BLaER1 treated with 17β-estradiol and CSF1 and Interleukin-3, amounts not matched to agents 10 nM and 100 nM (cell line): ENCODE data around the gene BRCA1.
"Not testable (repeated sequence)": the region's sequence is repeated elsewhere in the genome, so short reads cannot be mapped to it uniquely, and the experiment has no call there.

ENCODE experiments used
- H3K27ac ChIP-seq, 11 experiments: shearing (Covaris generic); formaldehyde crosslinking; 2 replicates each; pipeline ENCODE4 v1.8.1; 2022
- H3K27me3 ChIP-seq, 11 experiments: shearing (Covaris generic); formaldehyde crosslinking; 2 replicates each; pipeline ENCODE4 v1.8.1; 2022
- H3K36me3 ChIP-seq, 11 experiments: shearing (Covaris generic); formaldehyde crosslinking; 2 replicates each; pipeline ENCODE4 v1.8.1; 2022
- H3K4me1 ChIP-seq, 10 experiments: shearing (Covaris generic); formaldehyde crosslinking; 2 replicates each; pipeline ENCODE4 v1.8.1; 2022
- H3K4me2 ChIP-seq, 11 experiments: shearing (Covaris generic); formaldehyde crosslinking; 2 replicates each; pipeline ENCODE4 v1.8.1; 2022
- H3K4me3 ChIP-seq, 10 experiments: shearing (Covaris generic); formaldehyde crosslinking; 2 replicates each; pipeline ENCODE4 v1.8.1; 2022
- H3K9ac ChIP-seq, 11 experiments: shearing (Covaris generic); formaldehyde crosslinking; 2 replicates each; pipeline ENCODE4 v1.8.1; 2022
- H3K9me3 ChIP-seq, 11 experiments: shearing (Covaris generic); formaldehyde crosslinking; replicated peaks in 1 of 11; 2 replicates each; pipeline ENCODE4 v1.8.1; 2022
- H4K20me1 ChIP-seq, 11 experiments: shearing (Covaris generic); formaldehyde crosslinking; 2 replicates each; pipeline ENCODE4 v1.8.1; 2022
- Cebpa-rat ChIP-seq, 11 experiments: shearing (Covaris generic); IDR thresholded peaks; 2 replicates each; pipeline ENCODE4 v1.8.1; 2022

Gene BRCA1

DNA sequence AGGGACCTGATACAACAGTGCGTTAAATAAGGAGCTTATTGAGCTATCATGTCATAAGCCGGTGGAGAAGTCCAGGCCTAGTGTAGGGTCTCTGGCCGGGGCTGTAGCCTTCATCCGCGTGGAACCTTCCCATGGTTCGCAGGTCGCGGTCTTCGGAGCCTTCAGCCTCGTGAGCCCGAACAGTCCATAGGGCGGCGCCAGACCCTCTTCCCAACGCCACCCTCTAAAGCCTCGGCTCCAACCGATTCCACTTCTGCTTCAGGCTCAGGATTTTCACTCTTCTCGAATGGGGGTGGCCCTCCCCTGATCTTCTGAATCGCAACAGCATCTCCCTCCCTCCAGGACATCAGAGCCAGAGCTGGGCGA is 10.3 kb upstream of the BRCA1 start:
- no peak for TF ChIP-seq Cebpa-rat (IDR thresholded peaks at IDR 0.05)
- H3K27me3 ChIP-seq, result no peaks in the 10 kb centered on the region
- H3K9me3 ChIP-seq, result no peaks in the 10 kb centered on the region
- peaks cover 0 to 5% (median 0%) of the 10 kb centered on the region in 11 experiments; a peak in 2 of 22 replicates for H4K20me1 ChIP-seq
- H3K9ac ChIP-seq, result peak overlapping the region in 2 of 11 experiments; percentile 6 to 54; a peak in 1 of 22 replicates
- H3K4me2 ChIP-seq, result peak overlapping the region in 8 of 11 experiments; percentile 16 to 45 (median 32); a peak in 13 of 22 replicates
- H3K4me3 ChIP-seq, result no peak overlapping the region
- H3K4me1 ChIP-seq, result peaks cover 28 to 56% (median 48%) of the 10 kb centered on the region in 10 experiments
- peak overlapping the region in 6 of 11 experiments; percentile 28 to 57 (median 44); a peak in 9 of 22 replicates for H3K27ac ChIP-seq
- H3K36me3 ChIP-seq, result peaks cover 23 to 52% (median 41%) of the 10 kb centered on the region in 11 experiments

DNA sequence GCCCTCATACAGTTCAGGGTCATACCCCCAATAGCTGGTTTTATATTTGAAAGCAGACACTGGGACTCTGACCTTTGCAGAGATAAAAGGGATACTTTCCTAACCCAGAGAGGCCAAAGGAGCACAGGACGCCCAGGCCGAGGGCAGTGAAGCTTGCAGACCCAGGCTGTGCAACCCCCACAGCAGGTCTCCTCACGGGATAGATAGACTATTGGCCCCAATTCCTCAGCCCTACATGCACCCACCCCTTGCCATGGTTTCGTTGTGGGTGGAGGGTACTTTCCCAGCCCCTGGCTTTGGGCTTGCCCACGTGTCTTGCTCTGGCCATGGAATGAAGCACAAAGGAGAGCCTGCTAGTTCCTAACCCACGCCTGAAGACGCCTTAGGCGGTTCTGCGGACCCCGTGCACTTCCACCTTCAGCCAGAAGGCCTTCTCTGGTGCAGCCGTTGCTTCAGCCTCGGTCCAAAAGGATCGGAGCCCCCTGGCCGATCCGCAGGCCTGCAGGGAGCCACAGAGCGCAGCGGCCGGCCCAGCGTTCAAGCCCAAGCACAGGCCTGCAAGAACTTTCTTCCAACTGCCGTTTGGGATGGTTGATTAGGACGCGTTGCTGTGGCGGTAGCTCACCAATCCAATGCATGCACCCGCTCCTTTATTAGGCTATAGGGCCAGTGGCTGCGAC is 9.8 kb upstream of the BRCA1 start:
- no peaks in the 10 kb centered on the region for H3K27me3 ChIP-seq
- H3K4me3 ChIP-seq, result no peak overlapping the region
- TF ChIP-seq Cebpa-rat (IDR thresholded peaks at IDR 0.05), result no peak
- H3K27ac ChIP-seq, result peak overlapping the region in 1 of 11 experiments; percentile 42; a peak in 1 of 22 replicates
- no peak overlapping the region for H3K9ac ChIP-seq
- H3K4me1 ChIP-seq, result peaks cover 33 to 56% (median 49%) of the 10 kb centered on the region in 10 experiments
- peaks cover 0 to 2% (median 0%) of the 10 kb centered on the region in 11 experiments; a peak in 2 of 22 replicates for H4K20me1 ChIP-seq
- peaks cover 23 to 52% (median 40%) of the 10 kb centered on the region in 11 experiments for H3K36me3 ChIP-seq
- no peaks in the 10 kb centered on the region for H3K9me3 ChIP-seq
- 0 out of 22 replicates have a peak overlapping the region, but pooled peaks of 1 of the 11 experiments have one; percentile 38 for H3K4me2 ChIP-seq

DNA sequence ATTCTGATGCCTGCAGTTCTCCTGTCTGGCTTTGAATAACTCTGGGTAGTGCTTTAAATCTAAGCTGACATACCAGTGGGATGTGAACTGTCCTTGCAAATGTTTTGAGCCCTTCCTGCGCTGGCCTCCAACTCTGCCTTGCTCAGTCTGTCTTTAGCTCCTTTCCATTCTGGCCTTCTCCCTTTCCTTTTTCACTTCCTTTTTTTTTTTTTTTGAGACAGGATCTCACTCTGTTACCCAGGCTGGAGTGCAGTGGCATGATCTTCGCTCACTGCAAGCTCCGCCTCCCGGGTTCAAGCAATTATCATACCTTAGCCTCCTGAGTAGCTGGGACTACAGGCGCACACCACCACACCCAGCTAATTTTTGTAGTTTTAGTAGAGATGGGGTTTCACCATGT is 8.3 kb upstream of the BRCA1 start:
- H3K4me3 ChIP-seq, H3K9me3 ChIP-seq, H3K27me3 ChIP-seq, H4K20me1 ChIP-seq: not testable (repeated sequence)
- Histone ChIP-seq H3K4me2 (peak overlapping the region; percentile 41 to 84 (median 66)), H3K36me3 (peaks cover 24 to 51% (median 40%) of the 10 kb centered on the region in 11 experiments), H3K9ac (peak overlapping the region in 2 of 11 experiments; percentile 17 to 18; a peak in 1 of 22 replicates), H3K27ac (peak overlapping the region in 9 of 11 experiments; percentile 20 to 65 (median 43); a peak in 14 of 22 replicates), H3K4me1 (peaks cover 48 to 65% (median 61%) of the 10 kb centered on the region in 10 experiments)

DNA sequence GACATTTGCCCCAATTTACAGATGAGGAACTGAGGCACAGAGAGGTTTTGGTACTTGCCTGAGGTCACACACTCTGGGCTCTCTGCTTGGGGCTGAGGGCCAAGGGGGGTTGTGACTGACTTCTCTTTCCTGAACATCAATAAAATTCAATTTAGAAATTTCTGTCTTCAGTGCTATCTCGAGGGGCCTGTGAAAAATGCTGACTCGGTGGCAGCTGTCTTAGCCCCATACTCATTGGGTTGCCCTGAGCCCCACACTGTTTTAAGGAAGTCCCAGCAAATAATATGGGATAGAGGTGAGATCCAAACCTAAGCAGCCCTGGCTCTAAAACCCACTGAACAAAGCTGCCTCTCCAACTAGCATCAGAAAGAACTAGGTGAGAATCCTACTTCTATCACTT is 7.0 kb upstream of the BRCA1 start:
- peaks cover 0 to 4% (median under 1%) of the 10 kb centered on the region in 11 experiments; a peak in 7 of 22 replicates for H3K9me3 ChIP-seq
- H3K4me3 ChIP-seq, result no peak overlapping the region
- peak overlapping the region in 2 of 11 experiments; percentile 28 to 33; a peak in 2 of 22 replicates for H3K9ac ChIP-seq
- no peak for TF ChIP-seq Cebpa-rat (IDR thresholded peaks at IDR 0.05)
- H3K27me3 ChIP-seq, result no peaks in the 10 kb centered on the region
- H3K4me1 ChIP-seq, result peaks cover 49 to 78% (median 70%) of the 10 kb centered on the region in 10 experiments
- no peaks in the 10 kb centered on the region; a peak in 1 of 22 replicates for H4K20me1 ChIP-seq
- H3K27ac ChIP-seq, result peak overlapping the region in 8 of 11 experiments; percentile 4 to 59 (median 42); a peak in 12 of 22 replicates
- peaks cover 30 to 64% (median 52%) of the 10 kb centered on the region in 11 experiments for H3K36me3 ChIP-seq
- peak overlapping the region in 8 of 11 experiments; percentile 2 to 78 (median 32); a peak in 13 of 22 replicates for H3K4me2 ChIP-seq

DNA sequence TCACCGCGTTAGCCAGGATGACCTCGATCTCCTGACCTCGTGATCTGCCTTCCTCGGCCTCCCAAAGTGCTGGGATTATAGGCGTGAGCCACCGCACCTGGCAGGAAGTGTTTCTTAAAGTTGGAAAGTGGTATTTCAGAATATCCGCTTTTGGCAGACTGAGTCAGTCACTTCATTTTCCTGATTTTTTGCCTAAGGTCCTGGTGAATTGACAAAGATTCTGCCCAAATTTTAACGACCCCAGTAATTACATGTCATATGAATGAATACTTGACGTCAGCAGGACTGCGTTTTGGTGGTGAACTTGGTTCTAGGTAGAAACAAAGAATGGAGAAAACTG is 4.5 kb upstream of the BRCA1 start:
- no peak for TF ChIP-seq Cebpa-rat (IDR thresholded peaks at IDR 0.05)
- Histone ChIP-seq H3K9ac (peak overlapping the region; percentile 42 to 73 (median 59); a peak in 21 of 22 replicates), H3K4me3 (peak overlapping the region in 6 of 10 experiments; percentile 3 to 39 (median 11); a peak in 7 of 20 replicates), H3K27ac (peak overlapping the region in 10 of 11 experiments; percentile 35 to 92 (median 73); a peak in 20 of 22 replicates), H3K4me1 (peaks cover 44 to 83% (median 73%) of the 10 kb centered on the region in 10 experiments), H3K4me2 (peak overlapping the region; percentile 50 to 97 (median 71)), H3K36me3 (peaks cover 18 to 60% (median 45%) of the 10 kb centered on the region in 11 experiments), H3K27me3 (no peaks in the 10 kb centered on the region), H4K20me1 (no peaks in the 10 kb centered on the region), H3K9me3 (peaks cover 0 to 12% (median 5%) of the 10 kb centered on the region in 11 experiments; a peak in 8 of 22 replicates)

DNA sequence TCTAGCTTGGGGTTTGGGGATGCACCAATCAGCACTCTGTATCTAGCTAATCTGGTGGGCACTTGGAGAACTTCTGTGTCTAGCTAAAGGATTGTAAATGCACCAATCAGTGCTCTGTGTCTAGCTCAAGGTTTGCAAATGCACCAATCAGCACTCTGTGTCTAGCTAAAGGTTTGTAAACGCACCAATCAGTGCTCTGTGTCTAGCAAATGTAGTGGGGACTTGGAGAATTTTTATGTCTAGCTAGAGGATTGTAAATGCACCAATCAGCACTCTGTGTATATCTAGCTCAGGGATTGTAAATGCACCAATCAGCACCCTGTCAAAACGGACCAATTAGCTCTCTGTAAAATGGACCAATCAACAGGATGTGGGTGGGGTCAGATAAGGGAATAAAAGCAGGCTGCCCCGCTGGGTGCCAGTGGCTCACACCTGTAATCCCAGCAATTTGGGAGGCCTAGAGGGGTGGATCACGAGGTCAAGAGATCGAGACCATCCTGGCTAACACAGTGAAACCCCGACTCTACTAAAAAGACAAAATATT is 2.2 kb upstream of the BRCA1 start:
- not testable (repeated sequence) for H3K27me3 ChIP-seq, H3K9ac ChIP-seq, H3K4me3 ChIP-seq, H4K20me1 ChIP-seq
- Histone ChIP-seq H3K4me1 (peaks cover 43 to 75% (median 65%) of the 10 kb centered on the region in 10 experiments), H3K4me2 (peak overlapping the region in 5 of 11 experiments; percentile 67 to 99 (median 97); a peak in 7 of 22 replicates), H3K36me3 (peaks cover 7 to 51% (median 34%) of the 10 kb centered on the region in 11 experiments; a peak in 20 of 22 replicates), H3K27ac (peak overlapping the region in 2 of 11 experiments; percentile 78 to 92; a peak in 4 of 22 replicates), H3K9me3 (peaks cover 0 to 12% (median 5%) of the 10 kb centered on the region in 11 experiments; a peak in 8 of 22 replicates)

DNA sequence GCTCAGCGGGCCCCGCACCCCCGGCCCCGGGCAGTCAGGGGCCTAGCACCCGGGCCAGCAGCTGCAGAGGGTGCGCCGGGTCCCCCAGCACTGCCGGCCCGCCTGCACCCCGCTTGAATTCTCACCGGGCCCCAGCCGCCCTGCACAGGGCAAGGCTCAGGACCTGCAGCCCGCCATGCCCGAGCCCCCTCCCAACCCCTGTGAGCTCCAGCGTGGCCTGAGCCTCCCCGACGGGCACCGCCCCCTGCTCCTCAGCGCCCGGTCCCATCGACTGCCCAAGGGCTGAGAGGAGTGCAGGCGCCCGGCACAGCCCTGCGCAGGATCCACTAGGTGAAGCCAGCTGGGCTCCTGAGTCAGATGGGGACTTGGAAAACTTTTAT is 1.7 kb upstream of the BRCA1 start:
- peak overlapping the region in 7 of 11 experiments; percentile 2 to 92 (median 91); a peak in 6 of 22 replicates for H3K27ac ChIP-seq
- H3K9ac ChIP-seq, result peak overlapping the region in 2 of 11 experiments; percentile 87 to 90; a peak in 1 of 22 replicates
- no peak for TF ChIP-seq Cebpa-rat (IDR thresholded peaks at IDR 0.05)
- peak overlapping the region in 7 of 10 experiments; percentile 72 to 86 (median 83); a peak in 5 of 20 replicates for H3K4me3 ChIP-seq
- H3K36me3 ChIP-seq, result peaks cover 7 to 51% (median 30%) of the 10 kb centered on the region in 11 experiments; a peak in 19 of 22 replicates
- H3K9me3 ChIP-seq, result peaks cover 0 to 12% (median 5%) of the 10 kb centered on the region in 11 experiments; a peak in 8 of 22 replicates
- H4K20me1 ChIP-seq, result no peaks in the 10 kb centered on the region
- peak overlapping the region; percentile 91 to 99 (median 96); a peak in 17 of 22 replicates for H3K4me2 ChIP-seq
- H3K27me3 ChIP-seq, result no peaks in the 10 kb centered on the region
- peaks cover 43 to 70% (median 60%) of the 10 kb centered on the region in 10 experiments for H3K4me1 ChIP-seq

DNA sequence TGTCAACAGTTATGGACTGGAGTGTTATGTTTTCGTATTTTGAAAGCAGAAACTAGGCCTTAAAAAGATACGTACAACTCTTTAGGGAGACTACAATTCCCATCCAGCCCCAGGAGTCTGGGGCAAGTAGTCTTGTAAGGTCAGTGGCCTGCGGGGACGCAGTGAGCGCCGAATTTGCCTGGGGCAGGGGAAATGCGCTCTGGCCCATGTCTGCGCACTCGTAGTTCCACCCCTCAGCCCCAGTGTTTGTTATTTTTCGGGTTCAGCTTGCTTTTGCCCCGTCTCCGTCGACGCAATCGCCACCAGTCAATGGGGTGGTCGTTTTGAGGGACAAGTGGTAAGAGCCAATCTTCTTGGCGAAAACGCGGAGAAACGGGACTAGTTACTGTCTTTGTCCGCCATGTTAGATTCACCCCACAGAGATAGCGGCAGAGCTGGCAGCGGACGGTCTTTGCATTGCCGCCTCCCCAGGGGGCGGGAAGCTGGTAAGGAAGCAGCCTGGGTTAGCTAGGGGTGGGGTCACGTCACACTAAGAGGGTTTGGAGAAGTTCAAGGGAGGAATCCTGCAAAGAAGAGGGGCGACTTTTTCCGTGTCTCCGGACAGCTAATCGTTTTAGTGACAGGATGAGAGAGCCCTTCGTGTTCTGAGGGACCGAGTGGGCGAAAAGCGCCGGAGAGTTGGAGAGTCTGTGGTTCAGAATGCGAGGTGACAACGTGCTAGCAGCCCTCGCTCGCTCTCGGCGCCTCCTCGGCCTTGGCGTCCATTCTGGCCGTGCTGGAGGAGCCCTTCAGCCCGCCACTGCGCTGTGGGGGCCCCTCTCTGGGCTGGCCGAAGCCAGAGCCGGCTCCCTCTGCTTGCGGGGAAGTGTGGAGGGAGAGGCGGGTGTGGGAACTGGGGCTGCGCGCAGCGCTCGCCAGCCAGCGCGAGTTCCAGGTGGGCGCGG is 1.1 kb upstream of the BRCA1 start:
- peaks cover 43 to 63% (median 53%) of the 10 kb centered on the region in 10 experiments for H3K4me1 ChIP-seq
- H3K9me3 ChIP-seq, result peaks cover 0 to 12% (median 5%) of the 10 kb centered on the region in 11 experiments; a peak in 8 of 22 replicates
- peak overlapping the region; percentile 91 to 99 (median 96) for H3K4me2 ChIP-seq
- TF ChIP-seq Cebpa-rat (IDR thresholded peaks at IDR 0.05), result no peak
- H4K20me1 ChIP-seq, result no peaks in the 10 kb centered on the region
- H3K4me3 ChIP-seq, result peak overlapping the region; percentile 62 to 86 (median 82)
- peak overlapping the region; percentile 78 to 93 (median 88) for H3K9ac ChIP-seq
- no peaks in the 10 kb centered on the region for H3K27me3 ChIP-seq
- H3K36me3 ChIP-seq, result peaks cover 7 to 51% (median 31%) of the 10 kb centered on the region in 11 experiments; a peak in 18 of 22 replicates
- H3K27ac ChIP-seq, result peak overlapping the region; percentile 65 to 93 (median 91)
